Testis (tissue), 3 donors: ENCODE results near the gene DROSHA. TPM values are rescaled to one million over a fixed set of nuclear protein-coding genes. Genes with fewer than 3 reads are reported as not detected.

Experiments
- DNase-seq: peaks from one replicate; pipeline ENCODE4 v3.0.0-alpha.2; 2019
- H3K27ac ChIP-seq, 2 donors: fragments of 200-600 bp; sonication (generic); one replicate each; pipeline ENCODE4 v1.5.1; 2019
- H3K27me3 ChIP-seq: fragments of 200-600 bp; sonication (generic); one replicate; pipeline ENCODE4 v1.5.1; 2019
- H3K36me3 ChIP-seq: fragments of 200-600 bp; sonication (generic); one replicate; pipeline ENCODE4 v1.5.1; 2017; ENCODE audit warnings: low read depth; ENCODE audit errors: missing control alignments
- H3K4me1 ChIP-seq: fragments of 200-600 bp; sonication (generic); one replicate; pipeline ENCODE4 v1.5.1; 2019
- H3K4me3 ChIP-seq, 2 donors: fragments of 200-600 bp; sonication (generic); one replicate each; pipeline ENCODE4 v1.5.1; 2017 to 2019
- H3K9me3 ChIP-seq: fragments of 200-600 bp; sonication (generic); one replicate; pipeline ENCODE4 v1.5.1; 2017
- POLR2A ChIP-seq: fragments of 450-650 bp; IDR thresholded peaks from one replicate; pipeline ENCODE4 v1.6.1; 2017; ENCODE audit warnings: antibody characterized with exemption, mild to moderate bottlenecking, moderate library complexity
- WGBS, 2 donors: methylation state at CpG; one replicate each; pipeline ENCODE4 v1.1.5; 2018; 5-methylcytosine and 5-hydroxymethylcytosine counted together
- intact Hi-C: fragments of 100-400 bp; cut with DNase I; formaldehyde crosslinking; loops from one replicate; pipeline ENCODE4 v1.15.1; 2023; ENCODE audit warnings: low total_unique reads
- polyA plus RNA-seq: library from polyadenylated mRNA; stranded (reverse); fragments of 350-450 nt; fragmentation: Illumina TruSeq; extraction: RNeasy Lipid Tissue Mini Kit (QIAGEN cat#74804); gene quantifications from one replicate; pipeline ENCODE4 v1.2.3, GENCODE V29; 2014; ENCODE audit warnings: low read depth, low replicate concordance; ENCODE audit not compliant: insufficient read depth
- total RNA-seq, 2 donors: library from RNA; depleted of rRNA; stranded (reverse); fragments of >200 nt; gene quantifications; one replicate each; pipeline ENCODE4 v1.2.3, GENCODE V29; 2016
- TF ChIP-seq, protein P1 (sequence below), 3 experiments: fragments of 450-650 bp in 2 of 3; fragments of 200-600 bp in 1 of 3; sonication (generic) in 1 of 3; IDR thresholded peaks; one replicate each; pipeline ENCODE4 v1.5.1; 2016 to 2019; ENCODE audit warnings: antibody characterized with exemption in 3 of 3, mild to moderate bottlenecking in 2 of 3, moderate library complexity in 1 of 3

Gene DROSHA
- total and polyA plus RNA-seq, 3 donors from 2014 or later: 23.3 to 79.6 (median 50.4) TPM

DNA sequence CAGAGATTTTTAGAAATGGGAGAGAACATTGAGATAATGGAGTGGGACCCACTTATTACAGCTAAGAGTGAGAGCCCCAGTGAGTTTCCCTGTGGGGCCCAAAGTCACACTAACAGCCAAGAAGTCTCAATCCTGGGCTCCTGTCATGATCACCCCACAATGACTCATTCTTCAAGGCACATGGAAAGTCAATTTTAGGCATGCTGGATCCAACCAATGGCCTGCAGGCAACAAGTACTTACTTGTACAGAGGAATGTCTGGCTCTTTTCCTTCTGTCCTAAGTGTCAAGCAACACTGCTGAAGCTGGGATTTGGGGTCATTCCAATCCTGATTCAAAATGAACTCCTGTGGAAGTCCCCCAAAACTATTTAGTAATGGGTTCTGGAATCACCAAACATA, 123.1 kb downstream of the DROSHA start:
- no peaks in the 10 kb centered on the region for H3K4me1 ChIP-seq
- DNase-seq: no peak
- no peak overlapping the region for H3K4me3 ChIP-seq
- no peaks in the 10 kb centered on the region for H3K36me3 ChIP-seq
- H3K9me3 ChIP-seq: no peaks in the 10 kb centered on the region
- TF ChIP-seq, protein P1, sequence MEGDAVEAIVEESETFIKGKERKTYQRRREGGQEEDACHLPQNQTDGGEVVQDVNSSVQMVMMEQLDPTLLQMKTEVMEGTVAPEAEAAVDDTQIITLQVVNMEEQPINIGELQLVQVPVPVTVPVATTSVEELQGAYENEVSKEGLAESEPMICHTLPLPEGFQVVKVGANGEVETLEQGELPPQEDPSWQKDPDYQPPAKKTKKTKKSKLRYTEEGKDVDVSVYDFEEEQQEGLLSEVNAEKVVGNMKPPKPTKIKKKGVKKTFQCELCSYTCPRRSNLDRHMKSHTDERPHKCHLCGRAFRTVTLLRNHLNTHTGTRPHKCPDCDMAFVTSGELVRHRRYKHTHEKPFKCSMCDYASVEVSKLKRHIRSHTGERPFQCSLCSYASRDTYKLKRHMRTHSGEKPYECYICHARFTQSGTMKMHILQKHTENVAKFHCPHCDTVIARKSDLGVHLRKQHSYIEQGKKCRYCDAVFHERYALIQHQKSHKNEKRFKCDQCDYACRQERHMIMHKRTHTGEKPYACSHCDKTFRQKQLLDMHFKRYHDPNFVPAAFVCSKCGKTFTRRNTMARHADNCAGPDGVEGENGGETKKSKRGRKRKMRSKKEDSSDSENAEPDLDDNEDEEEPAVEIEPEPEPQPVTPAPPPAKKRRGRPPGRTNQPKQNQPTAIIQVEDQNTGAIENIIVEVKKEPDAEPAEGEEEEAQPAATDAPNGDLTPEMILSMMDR (IDR thresholded peaks at IDR 0.05): no peak
- TF ChIP-seq POLR2A: no peak
- H3K27me3 ChIP-seq: no peaks in the 10 kb centered on the region
- H3K27ac ChIP-seq: no peak overlapping the region
- intact Hi-C loops: no loop called here

- DNase-seq: no peak
- intact Hi-C loops: no loop called here
- WGBS, 2 donors: 88 to 90% methylated on average over 4 of the region's 4 CpGs
- no peaks in the 10 kb centered on the region for H3K36me3 ChIP-seq
- no peaks in the 10 kb centered on the region for H3K27me3 ChIP-seq
- H3K27ac ChIP-seq: no peak overlapping the region
- H3K4me3 ChIP-seq: no peak overlapping the region
- H3K4me1 ChIP-seq: no peaks in the 10 kb centered on the region
- TF ChIP-seq, protein P1 (IDR thresholded peaks at IDR 0.05): no peak
- no peak for TF ChIP-seq POLR2A
- H3K9me3 ChIP-seq: no peaks in the 10 kb centered on the region
Observed at GRCh38 chr5:31407921-31408693, 123.8 kb downstream of the DROSHA start.

- Histone ChIP-seq H3K36me3 (no peaks in the 10 kb centered on the region), H3K27ac (no peak overlapping the region), H3K4me3 (no peak overlapping the region), H3K4me1 (no peaks in the 10 kb centered on the region), H3K27me3 (no peaks in the 10 kb centered on the region), H3K9me3 (no peaks in the 10 kb centered on the region)
- 62% methylated on average over 3 of the region's 3 CpGs for WGBS, 2 donors
- intact Hi-C loops: no loop called here
- DNase-seq: no peak
- TF ChIP-seq, protein P1 (IDR thresholded peaks at IDR 0.05): no peak
- no peak for TF ChIP-seq POLR2A
Observed at GRCh38 chr5:31404325-31404724, 127.6 kb downstream of the DROSHA start.

DNA sequence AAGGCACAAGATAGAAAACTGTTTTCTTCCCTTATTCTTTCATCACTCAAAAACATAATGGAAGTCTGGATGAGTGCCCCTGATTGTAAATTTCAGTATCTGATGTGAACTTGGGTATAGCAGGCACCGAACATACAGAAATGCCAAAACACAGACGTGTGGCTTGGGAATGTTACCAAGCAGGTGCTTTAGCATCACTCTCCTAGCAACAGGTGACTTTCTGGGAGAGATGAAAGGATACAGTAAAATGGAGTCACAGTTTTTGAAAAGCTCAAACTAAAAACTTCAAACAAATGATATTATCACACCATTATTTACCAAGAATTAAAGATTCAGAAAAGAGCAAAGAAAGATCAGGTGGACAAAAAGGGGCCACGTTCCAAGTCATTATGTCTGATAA, 130.2 kb downstream of the DROSHA start:
- no peak for DNase-seq
- intact Hi-C loops: no loop called here
- 77 to 87% methylated on average over 3 of the region's 3 CpGs for WGBS, 2 donors
- no peaks in the 10 kb centered on the region for H3K36me3 ChIP-seq
- no peaks in the 10 kb centered on the region for H3K9me3 ChIP-seq
- no peaks in the 10 kb centered on the region for H3K27me3 ChIP-seq
- H3K4me3 ChIP-seq: no peak overlapping the region
- H3K27ac ChIP-seq: no peak overlapping the region
- no peaks in the 10 kb centered on the region for H3K4me1 ChIP-seq
- no peak for TF ChIP-seq POLR2A
- TF ChIP-seq, protein P1 (IDR thresholded peaks at IDR 0.05): no peak
